ENCODE results near the gene AKAP9. TPM values are rescaled to one million over a fixed set of nuclear protein-coding genes. Genes with fewer than 3 reads are reported as not detected.

Gene AKAP9
- total and polyA plus RNA-seq, 2 donors (not counting 3 experiments of a cell fraction or from before 2014, with no cell fraction given), result 9.5 to 51.6 TPM

- ChIA-PET POLR2A (no interaction called here), CTCF (no interaction called here)
- Histone ChIP-seq H3K27ac (ENCODE audit: insufficient read depth, low read depth, low read length) (no peak overlapping the region), H3K9ac (replicated peaks; ENCODE audit: extremely low read depth, insufficient read depth, low read length) (no peak overlapping the region), H3K27me3 (ENCODE audit: control insufficient read depth in 2 of 2, insufficient read depth in 2 of 2, low read length in 2 of 2) (no peaks in the 10 kb centered on the region), H2AFZ (ENCODE audit: low read depth, low read length) (no peak overlapping the region), H3K4me1 (ENCODE audit: control insufficient read depth, extremely low read depth, insufficient read depth, low read length) (no peaks in the 10 kb centered on the region), H3K36me3 (ENCODE audit: control insufficient read depth in 2 of 2, extremely low read depth in 1 of 2, insufficient read depth in 2 of 2, low read length in 2 of 2) (no peaks in the 10 kb centered on the region), H3K4me2 (ENCODE audit: insufficient read depth, low read length) (no peak overlapping the region), H4K20me1 (replicated peaks; ENCODE audit: control insufficient read depth, extremely low read depth, insufficient read depth, low read length) (no peaks in the 10 kb centered on the region), H3K9me1 (replicated peaks; ENCODE audit: control insufficient read depth, extremely low read depth, insufficient read depth, low read length) (no peaks in the 10 kb centered on the region), H3K79me2 (ENCODE audit: control insufficient read depth, insufficient read depth, low read length) (no peaks in the 10 kb centered on the region), H3K9me3 (replicated peaks; ENCODE audit: control insufficient read depth, insufficient read depth, low read length) (no peaks in the 10 kb centered on the region), H3K4me3 (replicated peaks in 1 of 3; ENCODE audit: insufficient read depth in 1 of 3, low read depth in 1 of 3, low read length in 3 of 3) (no peak overlapping the region)
- DNase-seq (ENCODE audit: low read depth, low spot score) (no peak), FAIRE-seq (no peak)
- BruUV-seq (replicated peaks), result no TSS peak
- intact Hi-C loops (cut with micrococcal nuclease), result no loop called here
- TF ChIP-seq GATA2 (IDR thresholded peaks at IDR 0.05; ENCODE audit: insufficient read depth, insufficient read length, low read depth, low read length) (no peak), MYC (IDR thresholded peaks at IDR 0.05; ENCODE audit: low read depth, low read length) (no peak), EZH2 (IDR thresholded peaks at IDR 0.05; ENCODE audit: borderline replicate concordance, low read depth, low read length, severe bottlenecking) (no peak), FOS (IDR thresholded peaks at IDR 0.05; ENCODE audit: borderline replicate concordance, insufficient read depth, low read length) (no peak), POLR2A (IDR thresholded peaks at IDR 0.05; ENCODE audit: low read depth, low read length) (no peak), POLR2AphosphoS5 (IDR thresholded peaks at IDR 0.05; ENCODE audit: insufficient read depth, low read depth, low read length) (no peak), JUN (IDR thresholded peaks at IDR 0.05; ENCODE audit: borderline replicate concordance, insufficient read depth, insufficient read length, low read depth) (no peak)
- TF ChIP-seq, protein P1, sequence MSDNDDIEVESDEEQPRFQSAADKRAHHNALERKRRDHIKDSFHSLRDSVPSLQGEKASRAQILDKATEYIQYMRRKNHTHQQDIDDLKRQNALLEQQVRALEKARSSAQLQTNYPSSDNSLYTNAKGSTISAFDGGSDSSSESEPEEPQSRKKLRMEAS (IDR thresholded peaks at IDR 0.05; ENCODE audit: insufficient read depth, insufficient read length), result no peak
- TF ChIP-seq, protein P2, sequence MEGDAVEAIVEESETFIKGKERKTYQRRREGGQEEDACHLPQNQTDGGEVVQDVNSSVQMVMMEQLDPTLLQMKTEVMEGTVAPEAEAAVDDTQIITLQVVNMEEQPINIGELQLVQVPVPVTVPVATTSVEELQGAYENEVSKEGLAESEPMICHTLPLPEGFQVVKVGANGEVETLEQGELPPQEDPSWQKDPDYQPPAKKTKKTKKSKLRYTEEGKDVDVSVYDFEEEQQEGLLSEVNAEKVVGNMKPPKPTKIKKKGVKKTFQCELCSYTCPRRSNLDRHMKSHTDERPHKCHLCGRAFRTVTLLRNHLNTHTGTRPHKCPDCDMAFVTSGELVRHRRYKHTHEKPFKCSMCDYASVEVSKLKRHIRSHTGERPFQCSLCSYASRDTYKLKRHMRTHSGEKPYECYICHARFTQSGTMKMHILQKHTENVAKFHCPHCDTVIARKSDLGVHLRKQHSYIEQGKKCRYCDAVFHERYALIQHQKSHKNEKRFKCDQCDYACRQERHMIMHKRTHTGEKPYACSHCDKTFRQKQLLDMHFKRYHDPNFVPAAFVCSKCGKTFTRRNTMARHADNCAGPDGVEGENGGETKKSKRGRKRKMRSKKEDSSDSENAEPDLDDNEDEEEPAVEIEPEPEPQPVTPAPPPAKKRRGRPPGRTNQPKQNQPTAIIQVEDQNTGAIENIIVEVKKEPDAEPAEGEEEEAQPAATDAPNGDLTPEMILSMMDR (IDR thresholded peaks at IDR 0.05; ENCODE audit: extremely low read depth in 1 of 2, insufficient read depth in 1 of 2, low read depth in 1 of 2, low read length in 2 of 2), result no peak
- dilution Hi-C loops (cut with MboI; ENCODE audit: extremely low pct_ligation_motif_present, low sequenced_read_pairs), result no loop called here
Measured at GRCh38 chr7:92150450-92151017, 209.9 kb downstream of the AKAP9 start.

Data from endothelial cell of umbilical vein (primary cell).